Stromal cell of bone marrow (primary cell): ENCODE data around the gene FNIP2.

Experiments used
- DNase-seq: peaks from one replicate; pipeline ENCODE4 v3.0.0-alpha.2; 2012; ENCODE audit warnings: low read depth

FNIP2 gene

GRCh38 chr4:158763462-158763861 is 5.4 kb upstream of the FNIP2 start:
- DNase-seq, result no peak

GRCh38 chr4:158766434-158767044 is 2.3 kb upstream of the FNIP2 start:
- no peak for DNase-seq

- no peak for DNase-seq
Measured at GRCh38 chr4:158767451-158767850, 1.4 kb upstream of the FNIP2 start.

- DNase-seq, result no peak
Measured at GRCh38 chr4:158769175-158769921, 522 bp downstream of the FNIP2 start.

- no peak for DNase-seq
Measured at GRCh38 chr4:158770671-158771070, 1.8 kb downstream of the FNIP2 start.

GRCh38 chr4:158771776-158772175 is 3.0 kb downstream of the FNIP2 start:
- no peak for DNase-seq

- DNase-seq, result peak; percentile 65
Measured at GRCh38 chr4:158775091-158775651, 6.3 kb downstream of the FNIP2 start.

- no peak for DNase-seq
Measured at GRCh38 chr4:158776106-158776505, 7.3 kb downstream of the FNIP2 start.

- no peak for DNase-seq
Measured at GRCh38 chr4:158777423-158778155, 8.8 kb downstream of the FNIP2 start.

GRCh38 chr4:158778156-158778711 is 9.4 kb downstream of the FNIP2 start:
- DNase-seq, result no peak

- DNase-seq, result no peak
Measured at GRCh38 chr4:158778712-158779111, 9.9 kb downstream of the FNIP2 start.

GRCh38 chr4:158781963-158782362 is 13.1 kb downstream of the FNIP2 start:
- DNase-seq, result no peak

GRCh38 chr4:158782551-158783360 is 13.9 kb downstream of the FNIP2 start:
- DNase-seq, result no peak

- no peak for DNase-seq
Measured at GRCh38 chr4:158783785-158784184, 15.0 kb downstream of the FNIP2 start.

GRCh38 chr4:158785718-158786117 is 16.9 kb downstream of the FNIP2 start:
- DNase-seq, result no peak

- no peak for DNase-seq
Measured at GRCh38 chr4:158786121-158786601, 17.3 kb downstream of the FNIP2 start.

- DNase-seq, result no peak
Measured at GRCh38 chr4:158786955-158787354, 18.1 kb downstream of the FNIP2 start.

- DNase-seq, result peak; percentile 44
Measured at GRCh38 chr4:158787709-158788475, 19.1 kb downstream of the FNIP2 start.

- no peak for DNase-seq
Measured at GRCh38 chr4:158788516-158788915, 19.7 kb downstream of the FNIP2 start.

- no peak for DNase-seq
Measured at GRCh38 chr4:158789853-158790252, 21.0 kb downstream of the FNIP2 start.

- DNase-seq, result no peak
Measured at GRCh38 chr4:158793021-158793420, 24.2 kb downstream of the FNIP2 start.
